H1 (cell line): ENCODE results near the gene IQCC. TPM values are rescaled to one million over a fixed set of nuclear protein-coding genes. Genes with fewer than 3 reads are reported as not detected.

Experiments
- CTCF ChIA-PET: fragments of 300-600 bp; sonication (Branson Sonifier 250); formaldehyde crosslinking; loops from one replicate; lab custom pipeline; 2021; ENCODE audit not compliant: partially characterized antibody; lab: Charles Lee
- POLR2A ChIA-PET: fragments of 300-600 bp; sonication (Branson Sonifier 250); formaldehyde crosslinking; loops from one replicate; lab custom pipeline; 2021; ENCODE audit warnings: inconsistent platforms; ENCODE audit not compliant: partially characterized antibody; lab: Charles Lee
- DNase-seq, 2 experiments: peaks; one replicate each; pipeline versions ENCODE4 v3.0.0 to v3.0.0-alpha.2; 2010 to 2022; ENCODE audit warnings: low spot score in 2 of 2, low read depth in 1 of 2, mixed read lengths in 1 of 2
- FAIRE-seq: peaks from 2 replicates; lab custom pipeline; 2011; peaks lifted over from hg19 to GRCh38; lab: Jason Lieb, UNC
- H2AFZ ChIP-seq: 2 replicates; pipeline ENCODE4 v1.8.1; 2012; ENCODE audit warnings: low read length, inconsistent platforms
- H2AK5ac ChIP-seq: 2 replicates; pipeline ENCODE4 v1.6.1; 2013; ENCODE audit warnings: low read depth, low read length
- H2BK120ac ChIP-seq: replicated peaks from 2 replicates; pipeline ENCODE3; 2013; ENCODE audit warnings: low read depth, low read length, inconsistent platforms
- H2BK12ac ChIP-seq: 2 replicates; pipeline ENCODE4 v1.6.1; 2013; ENCODE audit warnings: low read depth, low read length
- H2BK15ac ChIP-seq: 2 replicates; pipeline ENCODE4 v1.6.1; 2013; ENCODE audit warnings: low read length
- H2BK20ac ChIP-seq: 2 replicates; pipeline ENCODE4 v1.6.1; 2013; ENCODE audit warnings: low read length
- H2BK5ac ChIP-seq: 2 replicates; pipeline ENCODE4 v1.6.1; 2013; ENCODE audit warnings: low read depth, low read length
- H3K14ac ChIP-seq: 2 replicates; pipeline ENCODE4 v1.6.1; 2013; ENCODE audit warnings: inconsistent platforms; ENCODE audit not compliant: insufficient read length
- H3K18ac ChIP-seq: 2 replicates; pipeline ENCODE4 v1.6.1; 2013; ENCODE audit warnings: low read length; ENCODE audit errors: extremely low read depth
- H3K23ac ChIP-seq: 2 replicates; pipeline ENCODE4 v1.6.1; 2013; ENCODE audit warnings: inconsistent platforms; ENCODE audit not compliant: insufficient read length
- H3K23me2 ChIP-seq: 2 replicates; pipeline ENCODE4 v1.6.1; 2013; ENCODE audit warnings: low read depth, low read length
- H3K27ac ChIP-seq: 2 replicates; pipeline ENCODE4 v1.6.1; 2011; ENCODE audit warnings: low read depth, low read length, inconsistent platforms
- H3K27me3 ChIP-seq, 4 experiments: replicated peaks in 1 of 4; 1 replicate in 1 of 4; 2 replicates in 3 of 4; pipeline versions ENCODE4 v1.6.1 to v1.8.1; 2011 to 2013; ENCODE audit warnings: low read length in 3 of 4, mild to moderate bottlenecking in 3 of 4, inconsistent platforms in 2 of 4, mixed read lengths in 2 of 4, moderate library complexity in 1 of 4; ENCODE audit not compliant: control insufficient read depth in 3 of 4, insufficient read depth in 3 of 4; ENCODE audit errors: extremely low read depth in 1 of 4
- H3K36me3 ChIP-seq, 4 experiments: 2 replicates each; pipeline versions ENCODE4 v1.6.1 to v1.8.1; 2011 to 2013; ENCODE audit warnings: mild to moderate bottlenecking in 4 of 4, low read length in 3 of 4, moderate library complexity in 2 of 4, control low read depth in 1 of 4, inconsistent platforms in 1 of 4; ENCODE audit not compliant: insufficient read depth in 4 of 4, control insufficient read depth in 2 of 4
- H3K4ac ChIP-seq: replicated peaks from 2 replicates; pipeline ENCODE3; 2013; ENCODE audit warnings: low read length, low read depth, mixed read lengths, inconsistent platforms; ENCODE audit not compliant: insufficient read length
- H3K4me1 ChIP-seq, 4 experiments: replicated peaks in 1 of 4; 1 replicate in 1 of 4; 2 replicates in 3 of 4; pipeline versions ENCODE4 v1.6.1 to v1.8.1; 2011 to 2013; ENCODE audit warnings: low read length in 3 of 4, inconsistent platforms in 2 of 4, mixed read lengths in 1 of 4; ENCODE audit not compliant: insufficient read depth in 4 of 4, control insufficient read depth in 3 of 4
- H3K4me2 ChIP-seq, 2 experiments: 2 replicates each; pipeline versions ENCODE4 v1.6.1 to v1.8.1; 2011 to 2013; ENCODE audit warnings: low read depth in 2 of 2, low read length in 2 of 2, control low read depth in 1 of 2, inconsistent platforms in 1 of 2, mild to moderate bottlenecking in 1 of 2; ENCODE audit not compliant: insufficient read depth in 1 of 2
- H3K4me3 ChIP-seq, 4 experiments: fragments of 200-600, 300-600 bp in 1 of 4; sonication (generic), shearing (Covaris generic), sonication (Bioruptor Twin) in 1 of 4; 2 replicates each; pipeline versions ENCODE4 v1.5.1 to v1.8.1; 2011 to 2016; ENCODE audit warnings: low read length in 4 of 4, low read depth in 3 of 4, control low read depth in 2 of 4, inconsistent platforms in 2 of 4, mild to moderate bottlenecking in 2 of 4, mixed read lengths in 1 of 4, moderate library complexity in 1 of 4; ENCODE audit not compliant: insufficient read depth in 2 of 4; ENCODE audit errors: extremely low read depth in 1 of 4
- H3K56ac ChIP-seq: replicated peaks from 2 replicates; pipeline ENCODE3; 2013; ENCODE audit warnings: low read depth, mild to moderate bottlenecking, mixed read lengths, low read length, inconsistent platforms; ENCODE audit not compliant: insufficient read length
- H3K79me1 ChIP-seq: 2 replicates; pipeline ENCODE4 v1.6.1; 2013; ENCODE audit warnings: low read depth, low read length, control low read depth
- H3K79me2 ChIP-seq, 2 experiments: 2 replicates each; pipeline versions ENCODE4 v1.6.1 to v1.8.1; 2012 to 2013; ENCODE audit warnings: low read length in 2 of 2, mild to moderate bottlenecking in 2 of 2, inconsistent platforms in 1 of 2; ENCODE audit not compliant: insufficient read depth in 2 of 2, control insufficient read depth in 1 of 2
- H3K9ac ChIP-seq, 4 experiments: replicated peaks in 1 of 4; 1 replicate in 1 of 4; 2 replicates in 3 of 4; pipeline versions ENCODE4 v1.6.1 to v1.8.1; 2011 to 2013; ENCODE audit warnings: low read depth in 3 of 4, low read length in 3 of 4, control low read depth in 2 of 4, mild to moderate bottlenecking in 2 of 4, moderate library complexity in 2 of 4, inconsistent platforms in 1 of 4; ENCODE audit errors: extremely low read depth in 1 of 4
- H3K9me3 ChIP-seq, 2 experiments: 2 replicates each; pipeline versions ENCODE4 v1.6.1 to v1.8.1; 2012 to 2013; ENCODE audit warnings: mild to moderate bottlenecking in 2 of 2, moderate library complexity in 2 of 2, control low read depth in 1 of 2, inconsistent platforms in 1 of 2, low read depth in 1 of 2, low read length in 1 of 2, mixed read lengths in 1 of 2; ENCODE audit not compliant: insufficient read depth in 2 of 2
- H4K20me1 ChIP-seq, 2 experiments: replicated peaks in 1 of 2; 2 replicates each; pipeline versions ENCODE3 to v1.8.1; 2011 to 2013; ENCODE audit warnings: inconsistent platforms in 2 of 2, low read length in 2 of 2, mild to moderate bottlenecking in 1 of 2; ENCODE audit not compliant: insufficient read depth in 2 of 2, control insufficient read depth in 1 of 2
- H4K5ac ChIP-seq: 2 replicates; pipeline ENCODE4 v1.6.1; 2013; ENCODE audit warnings: low read length, low read depth, mixed read lengths, inconsistent platforms; ENCODE audit not compliant: insufficient read length
- H4K8ac ChIP-seq: 2 replicates; pipeline ENCODE4 v1.8.0; 2013; ENCODE audit warnings: mild to moderate bottlenecking, moderate library complexity, low read length, inconsistent platforms; ENCODE audit not compliant: insufficient read depth; ENCODE audit errors: extremely low read depth
- H4K91ac ChIP-seq: replicated peaks from 2 replicates; pipeline ENCODE3; 2013; ENCODE audit warnings: low read length, mixed read lengths, inconsistent platforms; ENCODE audit not compliant: insufficient read length
- CTBP2 ChIP-seq: IDR thresholded peaks from 2 replicates; pipeline ENCODE4 v1.7.0; 2011; ENCODE audit warnings: borderline replicate concordance, mild to moderate bottlenecking, moderate library complexity, mixed read lengths, low read length; ENCODE audit not compliant: insufficient read depth, insufficient read length
- POU5F1 ChIP-seq: IDR thresholded peaks from 2 replicates; pipeline ENCODE4 v1.6.1; 2011; ENCODE audit warnings: low read depth, mild to moderate bottlenecking, low read length, moderate library complexity
- RAD21 ChIP-seq, 2 experiments: IDR thresholded peaks in 1 of 2; conservative IDR thresholded peaks in 1 of 2; 2 replicates each; pipeline ENCODE4 v1.6.1; 2011; ENCODE audit warnings: low read depth in 2 of 2, low read length in 2 of 2, improper control_type of control experiment in 1 of 2, inconsistent platforms in 1 of 2, mild to moderate bottlenecking in 1 of 2, moderate library complexity in 1 of 2
- WGBS, 2 experiments: shearing (Covaris generic) in 1 of 2; methylation state at CpG; one replicate each; pipeline versions ENCODE4 v1.1.6 to v1.1.7; 2013 to 2015; ENCODE audit warnings: low lambda C conversion rate in 2 of 2, mixed read lengths in 2 of 2, inconsistent platforms in 1 of 2, low coverage in 1 of 2, missing lambda C conversion rate in 1 of 2; ENCODE audit not compliant: insufficient replicate concordance in 2 of 2, insufficient coverage in 1 of 2, insufficient read length in 1 of 2; ENCODE audit errors: extremely low coverage in 1 of 2, missing lambda C conversion rate in 1 of 2; 5-methylcytosine and 5-hydroxymethylcytosine counted together
- polyA plus RNA-seq, 7 experiments: library from polyadenylated mRNA; depleted of rRNA in 3 of 7; stranded (reverse) in 5 of 7; unstranded in 2 of 7; fragments of >200 nt in 5 of 7; fragments of 200-250 nt in 2 of 7; gene quantifications; 1 replicate in 5 of 7; 2 replicates in 1 of 7; 4 replicates in 1 of 7; pipeline versions ENCODE4 v1.2.1 to v1.2.3, GENCODE V29; 2011 to 2013; ENCODE audit warnings: missing spikeins in 2 of 7, mixed read lengths in 2 of 7
- total RNA-seq: library from RNA; stranded (reverse); fragmentation: NEBNext Ultra II Directional; extraction: Animal tissue kit (Norgen Biotek cat#: 25700); gene quantifications from 2 replicates; pipeline ENCODE4 v1.2.1, GENCODE V29; 2021

IQCC gene
- total and polyA plus RNA-seq, 2 of the 8 experiments (the other 6 are each of a cell fraction or from before 2014, with no cell fraction given), result 2.5 to 4.2 TPM

- WGBS, 2 experiments, result 94% methylated on average over 7 of the region's 7 CpGs; no CpG with 5 or more reads in 1 of the 2 experiments
- DNase-seq, result no peak
These were observed 29.3 kb downstream of the IQCC start for GRCh38 chr1:32234792-32235191.

More at GRCh38 chr1:32234792-32235191, 29.3 kb downstream of the IQCC start:
- H3K36me3 ChIP-seq, result peaks cover 8 to 34% (median 24%) of the 10 kb centered on the region in 4 experiments; a peak in 7 of 8 replicates
- peaks cover 2% of the 10 kb centered on the region; the same call in 1 of the 2 replicates for H3K79me1 ChIP-seq
- H4K8ac ChIP-seq, result no peak overlapping the region
- H3K14ac ChIP-seq, result no peak overlapping the region
- CTCF ChIA-PET, result interaction anchor here (0.6 to 6.8 kb wide), 6 partner anchors 12 to 546 kb away, joined by 3 to 38 read pairs (median 4); partner anchors contain the start of gene FAM167B
- no peak overlapping the region for H3K18ac ChIP-seq
- FAIRE-seq, result no peak
- no peak overlapping the region for H2AFZ ChIP-seq
- no peak overlapping the region for H3K4me3 ChIP-seq
- peaks cover 0 to 2% (median 0%) of the 10 kb centered on the region in 4 experiments; a peak in 1 of 7 replicates for H3K4me1 ChIP-seq
- H2BK12ac ChIP-seq, result no peak overlapping the region
- H2BK15ac ChIP-seq, result no peak overlapping the region
- no peak overlapping the region for H3K4ac ChIP-seq
- H4K20me1 ChIP-seq, result peaks cover 0 to 8% of the 10 kb centered on the region in 2 experiments
- no peak overlapping the region for H3K9ac ChIP-seq
- H3K4me2 ChIP-seq, result no peak overlapping the region
- TF ChIP-seq POU5F1, result no peak
- peak in 1 of 2 experiments; percentile 23; a peak in 1 of 4 replicates for TF ChIP-seq RAD21 (IDR thresholded peaks at IDR 0.05 in 1 of 2, conservative IDR thresholded peaks at IDR 0.05 in 1 of 2; ENCODE audit: low read depth in 2 of 2, low read length in 2 of 2)
- TF ChIP-seq CTBP2, result no peak
- H2AK5ac ChIP-seq, result no peak overlapping the region
- H2BK20ac ChIP-seq, result no peak overlapping the region
- no peaks in the 10 kb centered on the region for H3K9me3 ChIP-seq
- H3K23ac ChIP-seq, result no peak overlapping the region
- H2BK120ac ChIP-seq, result no peak overlapping the region
- H3K23me2 ChIP-seq, result peaks cover 6% of the 10 kb centered on the region
- no peak overlapping the region for H3K27ac ChIP-seq
- no peak overlapping the region for H2BK5ac ChIP-seq
- H4K91ac ChIP-seq, result no peak overlapping the region
- no peaks in the 10 kb centered on the region for H3K27me3 ChIP-seq
- POLR2A ChIA-PET, result interaction anchor here (1.1 to 9.1 kb wide), 8 partner anchors 9 to 102 kb away, joined by 5 to 73 read pairs (median 12); partner anchors contain the start of gene MARCKSL1
- H3K56ac ChIP-seq, result no peak overlapping the region
- H3K79me2 ChIP-seq, result no peaks in the 10 kb centered on the region
- no peak overlapping the region for H4K5ac ChIP-seq
